H9 (cell line): Measurements from ENCODE around the gene ALOX15B. TPM values are rescaled to one million over a fixed set of nuclear protein-coding genes. Genes with fewer than 3 reads are reported as not detected.
A peak's percentile ranks its signal among the peaks of the same experiment; 100 is the strongest.

Source experiments
- DNase-seq: peaks from one replicate; pipeline ENCODE4 v3.0.0-alpha.2; 2017
- H2AFZ ChIP-seq: one replicate; pipeline ENCODE4 v1.6.1; 2013; ENCODE audit warnings: mild to moderate bottlenecking, low read length, control low read depth, moderate library complexity
- H2AK5ac ChIP-seq: 2 replicates; pipeline ENCODE4 v1.6.1; 2013; ENCODE audit warnings: low read length, control low read depth, mixed read lengths; ENCODE audit not compliant: insufficient read length
- H2BK120ac ChIP-seq: one replicate; pipeline ENCODE4 v1.6.1; 2013; ENCODE audit warnings: low read depth, mild to moderate bottlenecking, low read length, control low read depth, inconsistent platforms; ENCODE audit not compliant: poor library complexity, severe bottlenecking
- H2BK12ac ChIP-seq: 2 replicates; pipeline ENCODE4 v1.6.1; 2013; ENCODE audit warnings: low read length, control low read depth, mixed read lengths, low read depth; ENCODE audit not compliant: insufficient read length
- H2BK15ac ChIP-seq: 2 replicates; pipeline ENCODE4 v1.6.1; 2013; ENCODE audit warnings: low read depth, low read length, control low read depth
- H2BK20ac ChIP-seq: one replicate; pipeline ENCODE4 v1.6.1; 2013; ENCODE audit warnings: low read depth, mild to moderate bottlenecking, low read length, control low read depth, inconsistent platforms; ENCODE audit not compliant: poor library complexity, severe bottlenecking
- H2BK5ac ChIP-seq: 2 replicates; pipeline ENCODE4 v1.6.1; 2013; ENCODE audit warnings: low read length, control low read depth, mixed read lengths; ENCODE audit not compliant: insufficient read length
- H3K14ac ChIP-seq: 2 replicates; pipeline ENCODE4 v1.6.1; 2013; ENCODE audit warnings: low read length, control low read depth; ENCODE audit not compliant: insufficient read depth
- H3K18ac ChIP-seq: 2 replicates; pipeline ENCODE4 v1.6.1; 2013; ENCODE audit warnings: low read depth, mild to moderate bottlenecking, mixed read lengths, low read length, control low read depth; ENCODE audit not compliant: insufficient read length
- H3K23ac ChIP-seq: 2 replicates; pipeline ENCODE4 v1.6.1; 2013; ENCODE audit warnings: low read length, control low read depth, mixed read lengths, low read depth; ENCODE audit not compliant: insufficient read length
- H3K23me2 ChIP-seq: 2 replicates; pipeline ENCODE4 v1.6.1; 2013; ENCODE audit warnings: low read depth, mild to moderate bottlenecking, mixed read lengths, low read length, control low read depth; ENCODE audit not compliant: insufficient read length, poor library complexity, severe bottlenecking
- H3K27ac ChIP-seq: 2 replicates; pipeline ENCODE4 v1.5.1; 2013; ENCODE audit warnings: low read length, control low read depth, mixed read lengths, low read depth; ENCODE audit not compliant: insufficient read length
- H3K27me3 ChIP-seq: 2 replicates; pipeline ENCODE4 v1.6.1; 2013; ENCODE audit warnings: low read length, control low read depth, inconsistent platforms; ENCODE audit not compliant: insufficient read depth
- H3K4ac ChIP-seq: 2 replicates; pipeline ENCODE4 v1.6.1; 2013; ENCODE audit warnings: low read depth, mild to moderate bottlenecking, control low read depth, inconsistent platforms, low read length, moderate library complexity
- H3K4me1 ChIP-seq: 2 replicates; pipeline ENCODE4 v1.6.1; 2013; ENCODE audit warnings: low read length, control low read depth, inconsistent platforms; ENCODE audit not compliant: insufficient read depth
- H3K4me2 ChIP-seq: 2 replicates; pipeline ENCODE4 v1.6.1; 2013; ENCODE audit warnings: low read length, control low read depth, mixed read lengths; ENCODE audit not compliant: insufficient read length, insufficient read depth
- H3K56ac ChIP-seq: 2 replicates; pipeline ENCODE4 v1.6.1; 2013; ENCODE audit warnings: low read depth, mild to moderate bottlenecking, mixed read lengths, low read length, control low read depth; ENCODE audit not compliant: insufficient read length
- H3K79me1 ChIP-seq: 2 replicates; pipeline ENCODE4 v1.6.1; 2013; ENCODE audit warnings: low read depth, mild to moderate bottlenecking, moderate library complexity, low read length, control low read depth, inconsistent platforms; ENCODE audit not compliant: insufficient read depth, poor library complexity, severe bottlenecking
- H3K79me2 ChIP-seq: 2 replicates; pipeline ENCODE4 v1.6.1; 2013; ENCODE audit warnings: low read length, control low read depth, inconsistent platforms; ENCODE audit not compliant: insufficient read depth
- H3K9ac ChIP-seq: 2 replicates; pipeline ENCODE4 v1.6.1; 2013; ENCODE audit warnings: low read length, control low read depth, mixed read lengths; ENCODE audit not compliant: insufficient read length; ENCODE audit errors: extremely low read depth
- H3K9me3 ChIP-seq: one replicate; pipeline ENCODE4 v1.6.1; 2013; ENCODE audit warnings: low read depth, low read length, inconsistent platforms; ENCODE audit not compliant: control insufficient read depth
- H3T11ph ChIP-seq: one replicate; pipeline ENCODE4 v1.6.1; 2013; ENCODE audit warnings: mild to moderate bottlenecking, low read length, control low read depth, inconsistent platforms
- H4K20me1 ChIP-seq: one replicate; pipeline ENCODE4 v1.6.1; 2013; ENCODE audit not compliant: control insufficient read depth, insufficient read length, insufficient read depth
- H4K5ac ChIP-seq: 2 replicates; pipeline ENCODE4 v1.6.1; 2013; ENCODE audit warnings: low read depth, mild to moderate bottlenecking, mixed read lengths, low read length, control low read depth; ENCODE audit not compliant: insufficient read length
- H4K8ac ChIP-seq: replicated peaks from 2 replicates; pipeline ENCODE4 v1.6.1; 2013; ENCODE audit warnings: low read length, control low read depth, mixed read lengths, low read depth; ENCODE audit not compliant: insufficient read length
- H4K91ac ChIP-seq: 2 replicates; pipeline ENCODE4 v1.6.1; 2013; ENCODE audit warnings: low read depth, mild to moderate bottlenecking, moderate library complexity, mixed read lengths, low read length, control low read depth; ENCODE audit not compliant: insufficient read length
- H3K27ac Mint-ChIP-seq, 3 experiments: 2 replicates in 2 of 3; 3 replicates in 1 of 3; pipeline ENCODE4 v1.8.0; 2020 to 2021; ENCODE audit warnings: mixed read lengths in 3 of 3, mild to moderate bottlenecking in 1 of 3, moderate library complexity in 1 of 3
- H3K27me3 Mint-ChIP-seq: 2 replicates; pipeline ENCODE4 v1.8.0; 2021; ENCODE audit warnings: low read depth, mild to moderate bottlenecking, moderate library complexity, mixed read lengths
- H3K36me3 Mint-ChIP-seq, 3 experiments: 2 replicates in 2 of 3; 3 replicates in 1 of 3; pipeline ENCODE4 v1.8.0; 2020 to 2021; ENCODE audit warnings: low read depth in 3 of 3, mixed read lengths in 3 of 3; ENCODE audit not compliant: insufficient read depth in 1 of 3
- H3K4me1 Mint-ChIP-seq, 2 experiments: 2 replicates each; pipeline ENCODE4 v1.8.0; 2020; ENCODE audit warnings: mixed read lengths in 2 of 2
- H3K4me3 Mint-ChIP-seq, 2 experiments: 2 replicates in 1 of 2; 3 replicates in 1 of 2; pipeline ENCODE4 v1.8.0; 2020 to 2021; ENCODE audit warnings: mild to moderate bottlenecking in 2 of 2, mixed read lengths in 2 of 2, moderate library complexity in 1 of 2
- H3K9me3 Mint-ChIP-seq, 2 experiments: 2 replicates in 1 of 2; 3 replicates in 1 of 2; pipeline ENCODE4 v1.8.0; 2020; ENCODE audit warnings: mild to moderate bottlenecking in 2 of 2, mixed read lengths in 2 of 2, moderate library complexity in 1 of 2
- WGBS: extraction: QIAGEN DNeasy Blood & Tissue Kit; methylation state at CpG from one replicate; pipeline ENCODE4 v1.1.7; 2013; ENCODE audit warnings: missing lambda C conversion rate, low lambda C conversion rate, mixed read lengths; ENCODE audit not compliant: insufficient read length; ENCODE audit errors: extremely low coverage; 5-methylcytosine and 5-hydroxymethylcytosine counted together
- total RNA-seq: library from RNA; stranded (reverse); gene quantifications from 2 replicates; pipeline ENCODE4 v1.2.1, GENCODE V29; 2021
- TF ChIP-seq, protein P1 (sequence below): fragments of 200-600 bp; sonication (generic); conservative IDR thresholded peaks from 3 replicates; pipeline ENCODE4 v1.8.0; 2021; ENCODE audit warnings: antibody characterized with exemption, mild to moderate bottlenecking

ALOX15B gene
- total RNA-seq, 1 experiment from 2014 or later = not detected

DNA sequence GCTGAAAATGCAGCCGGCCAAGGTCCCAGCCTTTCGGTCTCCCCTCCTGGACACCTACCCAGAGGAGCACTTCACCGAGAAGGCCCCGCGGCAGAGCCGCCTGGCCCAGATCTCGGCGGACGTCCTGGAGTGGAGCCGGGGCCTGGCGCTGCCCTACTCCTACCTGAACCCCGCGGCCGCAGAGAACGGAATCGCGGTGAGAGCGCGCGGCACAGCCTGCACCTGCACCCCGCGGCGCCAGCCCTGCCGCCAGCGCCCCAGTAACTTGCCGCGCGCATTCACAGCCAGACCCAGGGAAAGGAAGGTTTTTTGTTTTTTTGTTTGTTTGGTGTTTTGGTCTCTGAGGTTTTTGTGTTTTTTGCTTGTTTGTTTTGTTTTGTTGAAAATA lies 33.5 kb downstream of the ALOX15B start:
- Histone ChIP-seq H3K4me2 (peak overlapping the region; percentile 74), H4K8ac (no peak overlapping the region), H3K27ac (no peak overlapping the region), H4K91ac (no peak overlapping the region), H2BK12ac (no peak overlapping the region), H3K79me1 (no peaks in the 10 kb centered on the region), H2BK20ac (no peak overlapping the region), H3K79me2 (no peaks in the 10 kb centered on the region), H3K9me3 (no peaks in the 10 kb centered on the region), H2AK5ac (no peak overlapping the region), H3T11ph (no peak overlapping the region), H3K14ac (no peak overlapping the region), H3K4ac (no peak overlapping the region), H3K27me3 (peaks cover 45% of the 10 kb centered on the region), H3K56ac (no peak overlapping the region), H3K18ac (no peak overlapping the region), H3K4me1 (no peaks in the 10 kb centered on the region), H2BK5ac (no peak overlapping the region), H2BK15ac (no peak overlapping the region), H3K23me2 (peaks cover 17% of the 10 kb centered on the region), H3K9ac (no peak overlapping the region), H2AFZ (no peak overlapping the region), H4K20me1 (no peaks in the 10 kb centered on the region), H4K5ac (no peak overlapping the region), H3K23ac (no peak overlapping the region), H2BK120ac (no peak overlapping the region)
- no peak for DNase-seq
- TF ChIP-seq, protein P1, sequence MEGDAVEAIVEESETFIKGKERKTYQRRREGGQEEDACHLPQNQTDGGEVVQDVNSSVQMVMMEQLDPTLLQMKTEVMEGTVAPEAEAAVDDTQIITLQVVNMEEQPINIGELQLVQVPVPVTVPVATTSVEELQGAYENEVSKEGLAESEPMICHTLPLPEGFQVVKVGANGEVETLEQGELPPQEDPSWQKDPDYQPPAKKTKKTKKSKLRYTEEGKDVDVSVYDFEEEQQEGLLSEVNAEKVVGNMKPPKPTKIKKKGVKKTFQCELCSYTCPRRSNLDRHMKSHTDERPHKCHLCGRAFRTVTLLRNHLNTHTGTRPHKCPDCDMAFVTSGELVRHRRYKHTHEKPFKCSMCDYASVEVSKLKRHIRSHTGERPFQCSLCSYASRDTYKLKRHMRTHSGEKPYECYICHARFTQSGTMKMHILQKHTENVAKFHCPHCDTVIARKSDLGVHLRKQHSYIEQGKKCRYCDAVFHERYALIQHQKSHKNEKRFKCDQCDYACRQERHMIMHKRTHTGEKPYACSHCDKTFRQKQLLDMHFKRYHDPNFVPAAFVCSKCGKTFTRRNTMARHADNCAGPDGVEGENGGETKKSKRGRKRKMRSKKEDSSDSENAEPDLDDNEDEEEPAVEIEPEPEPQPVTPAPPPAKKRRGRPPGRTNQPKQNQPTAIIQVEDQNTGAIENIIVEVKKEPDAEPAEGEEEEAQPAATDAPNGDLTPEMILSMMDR = no peak
- no CpG with 5 or more reads among the region's 28 CpGs for WGBS
- Mint-ChIP-seq H3K4me1 (peaks cover 25 to 34% of the 10 kb centered on the region in 2 experiments), H3K4me3 (peak overlapping the region; percentile 54 to 87), H3K27ac (no peak overlapping the region), H3K9me3 (peaks cover 0 to 3% of the 10 kb centered on the region in 2 experiments; a peak in 3 of 5 replicates), H3K36me3 (peaks cover 0 to 2% (median 0%) of the 10 kb centered on the region in 3 experiments; a peak in 2 of 7 replicates), H3K27me3 (peaks cover 100% of the 10 kb centered on the region)
